GM10266 (cell line): ENCODE data around the gene GOLGA6A.
A peak's percentile ranks its signal among the peaks of the same experiment; 100 is the strongest.

Experiments
- DNase-seq: peaks from one replicate; pipeline ENCODE4 v3.0.0; 2012; ENCODE audit errors: extremely low spot score
- TF ChIP-seq, protein P1 (sequence below): IDR thresholded peaks from 2 replicates; pipeline ENCODE4 v1.5.1; 2012; ENCODE audit warnings: mild to moderate bottlenecking, low read depth; ENCODE audit not compliant: control insufficient read depth, insufficient read depth; ENCODE audit errors: missing control alignments

The GOLGA6A gene

GRCh38 chr15:74127954-74128784 is 45.8 kb upstream of the GOLGA6A start:
- TF ChIP-seq, protein P1, sequence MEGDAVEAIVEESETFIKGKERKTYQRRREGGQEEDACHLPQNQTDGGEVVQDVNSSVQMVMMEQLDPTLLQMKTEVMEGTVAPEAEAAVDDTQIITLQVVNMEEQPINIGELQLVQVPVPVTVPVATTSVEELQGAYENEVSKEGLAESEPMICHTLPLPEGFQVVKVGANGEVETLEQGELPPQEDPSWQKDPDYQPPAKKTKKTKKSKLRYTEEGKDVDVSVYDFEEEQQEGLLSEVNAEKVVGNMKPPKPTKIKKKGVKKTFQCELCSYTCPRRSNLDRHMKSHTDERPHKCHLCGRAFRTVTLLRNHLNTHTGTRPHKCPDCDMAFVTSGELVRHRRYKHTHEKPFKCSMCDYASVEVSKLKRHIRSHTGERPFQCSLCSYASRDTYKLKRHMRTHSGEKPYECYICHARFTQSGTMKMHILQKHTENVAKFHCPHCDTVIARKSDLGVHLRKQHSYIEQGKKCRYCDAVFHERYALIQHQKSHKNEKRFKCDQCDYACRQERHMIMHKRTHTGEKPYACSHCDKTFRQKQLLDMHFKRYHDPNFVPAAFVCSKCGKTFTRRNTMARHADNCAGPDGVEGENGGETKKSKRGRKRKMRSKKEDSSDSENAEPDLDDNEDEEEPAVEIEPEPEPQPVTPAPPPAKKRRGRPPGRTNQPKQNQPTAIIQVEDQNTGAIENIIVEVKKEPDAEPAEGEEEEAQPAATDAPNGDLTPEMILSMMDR: no peak
- peak; percentile 26 for DNase-seq

GRCh38 chr15:74127255-74127953 is 45.1 kb upstream of the GOLGA6A start:
- TF ChIP-seq, protein P1: peak; percentile 100
- DNase-seq: peak; percentile 83

DNA sequence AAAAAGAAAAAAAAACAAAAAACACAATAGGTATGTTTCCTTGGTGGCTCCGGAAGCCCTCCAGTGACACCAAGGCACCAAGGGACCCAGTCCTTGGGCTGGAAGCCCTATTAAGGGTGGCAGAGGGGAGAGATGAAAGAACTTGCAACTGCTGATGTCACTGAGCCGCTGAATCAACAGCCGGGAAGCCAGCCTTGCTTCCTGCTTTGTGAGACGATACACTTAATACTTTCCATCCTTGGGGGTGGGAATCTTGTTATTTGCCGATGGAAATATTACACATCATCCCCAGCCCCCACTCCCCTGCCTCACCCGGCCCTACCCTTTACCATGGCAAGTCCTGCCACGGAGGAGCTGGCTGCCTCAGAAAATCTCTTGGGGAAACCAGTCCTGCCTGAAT is 42.4 kb upstream of the GOLGA6A start:
- TF ChIP-seq, protein P1: no peak

GRCh38 chr15:74124196-74124595 is 41.8 kb upstream of the GOLGA6A start:
- TF ChIP-seq, protein P1: no peak
- DNase-seq: no peak

More for the DNA sequence above, 42.4 kb upstream of the GOLGA6A start:
- DNase-seq: no peak

- TF ChIP-seq, protein P1: no peak
These were observed 41.3 kb upstream of the GOLGA6A start for GRCh38 chr15:74123658-74124057.

DNA sequence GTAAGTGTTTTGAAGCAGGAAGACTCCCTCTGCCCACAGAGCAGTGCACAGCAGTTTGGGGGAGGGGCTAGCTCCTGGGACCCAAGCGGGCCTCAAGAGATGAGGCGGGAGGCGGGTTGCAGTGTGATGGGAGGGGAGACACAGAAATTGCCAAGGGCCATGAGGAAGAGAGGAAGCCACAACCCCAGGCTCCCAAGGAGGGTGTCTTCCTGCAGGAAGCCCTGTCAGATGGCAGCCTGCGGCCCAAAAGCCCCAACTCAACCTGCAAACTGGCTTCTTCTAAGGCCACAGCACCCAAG is 40.7 kb upstream of the GOLGA6A start:
- TF ChIP-seq, protein P1: no peak

More at GRCh38 chr15:74123658-74124057, 41.3 kb upstream of the GOLGA6A start:
- DNase-seq: no peak

More for the DNA sequence above, 40.7 kb upstream of the GOLGA6A start:
- DNase-seq: peak; percentile 10
